Liver (tissue), 9 donors: Measurements from ENCODE around the gene SLC30A10. TPM values are rescaled to one million over a fixed set of nuclear protein-coding genes. Genes with fewer than 3 reads are reported as not detected.

Experiments
- DNase-seq: peaks from one replicate; pipeline ENCODE4 v3.0.0-alpha.2; 2017; ENCODE audit warnings: low spot score
- H3K27ac ChIP-seq, 2 donors: one replicate each; pipeline ENCODE4 v1.7.0; 2013; ENCODE audit warnings: inconsistent platforms in 2 of 2, low read length in 2 of 2, control low read depth in 1 of 2, low read depth in 1 of 2, mild to moderate bottlenecking in 1 of 2
- H3K27me3 ChIP-seq, 4 donors: one replicate each; pipeline versions ENCODE4 v1.6.1 to v1.7.0; 2013; ENCODE audit warnings: low read length in 3 of 4, inconsistent platforms in 1 of 4, mild to moderate bottlenecking in 1 of 4, moderate library complexity in 1 of 4; ENCODE audit not compliant: control insufficient read depth in 4 of 4, insufficient read depth in 4 of 4
- H3K36me3 ChIP-seq, 4 donors: one replicate each; pipeline versions ENCODE4 v1.6.1 to v1.7.0; 2013; ENCODE audit warnings: low read length in 3 of 4, mild to moderate bottlenecking in 3 of 4, low read depth in 1 of 4, moderate library complexity in 1 of 4; ENCODE audit not compliant: control insufficient read depth in 4 of 4, insufficient read depth in 3 of 4
- H3K4me1 ChIP-seq, 4 donors: one replicate each; pipeline versions ENCODE4 v1.6.1 to v1.7.0; 2013; ENCODE audit warnings: low read length in 3 of 4, mild to moderate bottlenecking in 3 of 4, moderate library complexity in 1 of 4; ENCODE audit not compliant: control insufficient read depth in 4 of 4, insufficient read depth in 4 of 4
- H3K4me3 ChIP-seq, 3 donors: one replicate each; pipeline versions ENCODE4 v1.6.1 to v1.7.0; 2013; ENCODE audit warnings: low read length in 3 of 3, control low read depth in 1 of 3, low read depth in 1 of 3, mild to moderate bottlenecking in 1 of 3
- H3K9ac ChIP-seq, 2 donors: one replicate each; pipeline ENCODE4 v1.7.0; 2013; ENCODE audit warnings: low read length in 2 of 2, mild to moderate bottlenecking in 2 of 2, moderate library complexity in 2 of 2, control low read depth in 1 of 2, low read depth in 1 of 2
- H3K9me3 ChIP-seq, 4 donors: one replicate each; pipeline versions ENCODE4 v1.6.1 to v1.7.0; 2013; ENCODE audit warnings: low read length in 3 of 4; ENCODE audit not compliant: control insufficient read depth in 4 of 4
- ATF3 ChIP-seq: IDR thresholded peaks from 2 replicates; pipeline ENCODE4 v1.6.1; 2016; ENCODE audit warnings: antibody characterized with exemption
- CTCF ChIP-seq: fragments of 150-350 bp; IDR thresholded peaks from 2 replicates; pipeline ENCODE4 v1.5.1; 2017; ENCODE audit warnings: improper control_type of control experiment, low read depth, low read length; ENCODE audit not compliant: missing input control
- EGR1 ChIP-seq, 2 donors: IDR thresholded peaks; 2 replicates each; pipeline ENCODE4 v1.6.1; 2016 to 2018; ENCODE audit warnings: antibody characterized with exemption in 2 of 2, low read depth in 2 of 2
- FOXA1 ChIP-seq: IDR thresholded peaks from 2 replicates; pipeline ENCODE4 v1.6.1; 2016; ENCODE audit warnings: antibody characterized with exemption
- FOXA2 ChIP-seq: IDR thresholded peaks from 2 replicates; pipeline ENCODE4 v1.6.1; 2016; ENCODE audit warnings: antibody characterized with exemption
- GABPA ChIP-seq, 2 donors: IDR thresholded peaks in 1 of 2; conservative IDR thresholded peaks in 1 of 2; 2 replicates each; pipeline ENCODE4 v1.6.1; 2016; ENCODE audit warnings: antibody characterized with exemption in 2 of 2, mild to moderate bottlenecking in 1 of 2, moderate library complexity in 1 of 2
- HNF4A ChIP-seq, 2 donors: conservative IDR thresholded peaks; 2 replicates each; pipeline ENCODE4 v1.6.1; 2016; ENCODE audit warnings: antibody characterized with exemption in 2 of 2, mild to moderate bottlenecking in 2 of 2
- HNF4G ChIP-seq: IDR thresholded peaks from 2 replicates; pipeline ENCODE4 v1.6.1; 2016; ENCODE audit warnings: antibody characterized with exemption
- JUND ChIP-seq, 2 donors: IDR thresholded peaks; 2 replicates each; pipeline ENCODE4 v1.6.1; 2016; ENCODE audit warnings: antibody characterized with exemption in 2 of 2
- MAX ChIP-seq: IDR thresholded peaks from 2 replicates; pipeline ENCODE4 v1.6.1; 2016; ENCODE audit warnings: antibody characterized with exemption
- NR2F2 ChIP-seq: IDR thresholded peaks from 2 replicates; pipeline ENCODE4 v1.6.1; 2016; ENCODE audit warnings: antibody characterized with exemption
- RAD21 ChIP-seq, 2 donors: IDR thresholded peaks; 2 replicates each; pipeline ENCODE4 v1.6.1; 2016; ENCODE audit warnings: antibody characterized with exemption in 2 of 2, mild to moderate bottlenecking in 2 of 2
- REST ChIP-seq: IDR thresholded peaks from 2 replicates; pipeline ENCODE4 v1.6.1; 2016; ENCODE audit warnings: antibody characterized with exemption, mild to moderate bottlenecking
- RXRA ChIP-seq, 2 donors: IDR thresholded peaks; 2 replicates each; pipeline ENCODE4 v1.6.1; 2017 to 2018; ENCODE audit warnings: antibody characterized with exemption in 2 of 2, mild to moderate bottlenecking in 1 of 2
- SP1 ChIP-seq: IDR thresholded peaks from 2 replicates; pipeline ENCODE4 v1.6.1; 2018; ENCODE audit warnings: antibody characterized with exemption, mild to moderate bottlenecking
- TAF1 ChIP-seq: conservative IDR thresholded peaks from 2 replicates; pipeline ENCODE4 v1.6.1; 2016; ENCODE audit warnings: antibody characterized with exemption, mild to moderate bottlenecking
- YY1 ChIP-seq: IDR thresholded peaks from 2 replicates; pipeline ENCODE4 v1.6.1; 2016; ENCODE audit warnings: antibody characterized with exemption, mild to moderate bottlenecking
- ZBTB33 ChIP-seq: IDR thresholded peaks from 2 replicates; pipeline ENCODE4 v1.6.1; 2016; ENCODE audit warnings: antibody characterized with exemption
- WGBS: extraction: QIAGEN DNeasy Blood & Tissue Kit; methylation state at CpG from one replicate; pipeline ENCODE4 v1.1.7; 2013; 5-methylcytosine and 5-hydroxymethylcytosine counted together
- polyA plus RNA-seq, 2 donors: library from polyadenylated mRNA; stranded (reverse) in 1 of 2; unstranded in 1 of 2; fragments of 200-250 nt in 1 of 2; fragments of >200 nt in 1 of 2; fragmentation: Nextera tagmentation in 1 of 2; extraction: Ambion mirVana in 1 of 2; gene quantifications; one replicate each; pipeline versions ENCODE4 v1.2.1 to v1.2.3, GENCODE V29; 2013 to 2015
- total RNA-seq, 2 donors: library from RNA; depleted of rRNA; stranded (reverse); fragments of >200 nt; gene quantifications; one replicate each; pipeline ENCODE4 v1.2.3, GENCODE V29; 2014
- donor health status: healthy.
- donor health status: healthy.
- donor health status: healthy.
- donor health status: healthy.
- donor health status: healthy.

The SLC30A10 gene
- total and polyA plus RNA-seq, 4 donors: 18.5 to 90.9 (median 37.6) TPM

GRCh38 chr1:219905524-219905923 lies 22.8 kb downstream of the SLC30A10 start (continued):
- TF ChIP-seq CTCF: no peak
- TF ChIP-seq HNF4G: no peak

- Histone ChIP-seq H3K9me3 (no peaks in the 10 kb centered on the region), H3K27ac (no peak overlapping the region), H3K36me3 (no peaks in the 10 kb centered on the region), H3K4me1 (peaks cover 3 to 5% (median 3%) of the 10 kb centered on the region in 4 donors), H3K9ac (no peak overlapping the region), H3K27me3 (no peaks in the 10 kb centered on the region), H3K4me3 (no peak overlapping the region)
- no peak for DNase-seq
- TF ChIP-seq TAF1 (no peak), FOXA1 (no peak), JUND (IDR thresholded peaks at IDR 0.05) (no peak), EGR1 (IDR thresholded peaks at IDR 0.05; ENCODE audit: low read depth in 2 of 2) (no peak), CTCF (no peak), NR2F2 (no peak), ZBTB33 (no peak), HNF4G (no peak), REST (no peak), SP1 (no peak), YY1 (no peak), RXRA (IDR thresholded peaks at IDR 0.05) (no peak), ATF3 (no peak), GABPA (IDR thresholded peaks at IDR 0.05 in 1 of 2, conservative IDR thresholded peaks at IDR 0.05 in 1 of 2) (no peak), HNF4A (conservative IDR thresholded peaks at IDR 0.05) (no peak), FOXA2 (no peak), RAD21 (IDR thresholded peaks at IDR 0.05) (no peak), MAX (no peak)
- 47% methylated on average over 2 of the region's 2 CpGs for WGBS
Measured at GRCh38 chr1:219904934-219905333, 23.4 kb downstream of the SLC30A10 start.
